Erythroblast (primary cell): ENCODE measurements around the gene YIPF6.

ENCODE experiments used
- GATA1 ChIP-seq: IDR thresholded peaks from 2 replicates; pipeline ENCODE4 v1.6.1; 2011; ENCODE audit warnings: low read depth, mild to moderate bottlenecking, control low read depth, low read length, moderate library complexity
- POLR2A ChIP-seq: IDR thresholded peaks from 2 replicates; pipeline ENCODE4 v1.6.1; 2011; ENCODE audit warnings: mild to moderate bottlenecking, low read length

GRCh38 chrX:68461576-68461975 lies 37.3 kb upstream of the YIPF6 start:
- no peak for TF ChIP-seq POLR2A
- TF ChIP-seq GATA1: no peak
